Endothelial cell of umbilical vein (primary cell): ENCODE data around the gene RAI2. TPM values are rescaled to one million over a fixed set of nuclear protein-coding genes. Genes with fewer than 3 reads are reported as not detected.

ENCODE experiments used
- BruUV-seq: library from RNA; stranded (reverse); fragments of 400-500 nt; replicated peaks from 2 replicates; lab custom pipeline; 2021; lab: Mats Ljungman, UMichigan
- CTCF ChIA-PET: fragments of 300-600, 350-600 bp; sonication (Branson Sonifier 250); formaldehyde crosslinking; loops from one replicate; lab custom pipeline; 2021; ENCODE audit warnings: antibody characterized with exemption, inconsistent platforms; lab: Charles Lee
- POLR2A ChIA-PET: fragments of 300-600, 350-600 bp; sonication (Branson Sonifier 250); formaldehyde crosslinking; loops from one replicate; lab custom pipeline; 2021; ENCODE audit warnings: antibody characterized with exemption, inconsistent platforms; lab: Charles Lee
- DNase-seq: peaks from one replicate; pipeline ENCODE4 v3.0.0-alpha.2; 2011; ENCODE audit warnings: low read depth, low spot score
- FAIRE-seq: peaks from 2 replicates; lab custom pipeline; 2011; peaks lifted over from hg19 to GRCh38; lab: Jason Lieb, UNC
- H2AFZ ChIP-seq: 2 replicates; pipeline ENCODE4 v1.6.0; 2012; ENCODE audit warnings: low read depth, low read length, control low read depth, inconsistent platforms
- H3K27ac ChIP-seq: 2 replicates; pipeline ENCODE4 v1.5.1; 2011; ENCODE audit warnings: low read depth, mild to moderate bottlenecking, control low read depth, low read length, moderate library complexity; ENCODE audit not compliant: insufficient read depth
- H3K27me3 ChIP-seq, 2 experiments: 2 replicates each; pipeline versions ENCODE4 v1.6.0 to v1.6.1; 2011; ENCODE audit warnings: low read length in 2 of 2, mixed read lengths in 1 of 2; ENCODE audit not compliant: control insufficient read depth in 2 of 2, insufficient read depth in 2 of 2
- H3K36me3 ChIP-seq, 2 experiments: 2 replicates in 1 of 2; 3 replicates in 1 of 2; pipeline ENCODE4 v1.5.1; 2011; ENCODE audit warnings: low read length in 2 of 2, mild to moderate bottlenecking in 1 of 2, moderate library complexity in 1 of 2; ENCODE audit not compliant: control insufficient read depth in 2 of 2, insufficient read depth in 2 of 2; ENCODE audit errors: extremely low read depth in 1 of 2
- H3K4me1 ChIP-seq: 3 replicates; pipeline ENCODE4 v1.5.1; 2011; ENCODE audit warnings: mild to moderate bottlenecking, low read length; ENCODE audit not compliant: control insufficient read depth, insufficient read depth; ENCODE audit errors: extremely low read depth
- H3K4me2 ChIP-seq: 2 replicates; pipeline ENCODE4 v1.6.1; 2011; ENCODE audit warnings: low read length, control low read depth, mixed read lengths; ENCODE audit not compliant: insufficient read depth
- H3K4me3 ChIP-seq, 3 experiments: fragments of 200-600 bp in 1 of 3; sonication (generic), shearing (Covaris generic) in 1 of 3; replicated peaks in 1 of 3; 2 replicates each; pipeline ENCODE4 v1.5.1; 2011 to 2016; ENCODE audit warnings: control low read depth in 3 of 3, low read length in 3 of 3, mild to moderate bottlenecking in 2 of 3, inconsistent platforms in 1 of 3, low read depth in 1 of 3, moderate library complexity in 1 of 3; ENCODE audit not compliant: insufficient read depth in 1 of 3
- H3K79me2 ChIP-seq: 2 replicates; pipeline ENCODE4 v1.6.0; 2012; ENCODE audit warnings: low read length, inconsistent platforms; ENCODE audit not compliant: control insufficient read depth, insufficient read depth
- H3K9ac ChIP-seq: replicated peaks from 2 replicates; pipeline ENCODE3; 2011; ENCODE audit warnings: low read length, control low read depth; ENCODE audit not compliant: insufficient read depth; ENCODE audit errors: extremely low read depth
- H3K9me1 ChIP-seq: replicated peaks from 3 replicates; pipeline ENCODE4 v1.6.0; 2011; ENCODE audit warnings: mild to moderate bottlenecking, low read length; ENCODE audit not compliant: control insufficient read depth, insufficient read depth; ENCODE audit errors: extremely low read depth
- H3K9me3 ChIP-seq: replicated peaks from 2 replicates; pipeline ENCODE4 v1.5.1; 2012; ENCODE audit warnings: low read length, inconsistent platforms; ENCODE audit not compliant: control insufficient read depth, insufficient read depth
- H4K20me1 ChIP-seq: replicated peaks from 2 replicates; pipeline ENCODE3; 2011; ENCODE audit warnings: mild to moderate bottlenecking, low read length; ENCODE audit not compliant: control insufficient read depth, insufficient read depth; ENCODE audit errors: extremely low read depth
- CTCF ChIP-seq, 2 donors: IDR thresholded peaks; 1 replicate in 1 of 2; 2 replicates in 1 of 2; pipeline ENCODE4 v1.5.1; 2011; ENCODE audit warnings: low read length in 2 of 2, mild to moderate bottlenecking in 2 of 2, moderate library complexity in 2 of 2, control low read depth in 1 of 2, inconsistent platforms in 1 of 2, low read depth in 1 of 2; ENCODE audit not compliant: insufficient read depth in 1 of 2; ENCODE audit errors: extremely low read depth in 1 of 2
- EZH2 ChIP-seq: IDR thresholded peaks from 2 replicates; pipeline ENCODE4 v1.6.1; 2012; ENCODE audit warnings: borderline replicate concordance, low read depth, mild to moderate bottlenecking, moderate library complexity, low read length, inconsistent platforms; ENCODE audit not compliant: severe bottlenecking
- FOS ChIP-seq: IDR thresholded peaks from 2 replicates; pipeline ENCODE4 v1.6.1; 2011; ENCODE audit warnings: mild to moderate bottlenecking, low read length, moderate library complexity, borderline replicate concordance; ENCODE audit not compliant: insufficient read depth
- GATA2 ChIP-seq: IDR thresholded peaks from 2 replicates; pipeline ENCODE4 v1.7.0; 2011; ENCODE audit warnings: low read depth, mild to moderate bottlenecking, moderate library complexity, mixed read lengths, low read length; ENCODE audit not compliant: insufficient read length, insufficient read depth
- JUN ChIP-seq: IDR thresholded peaks from 2 replicates; pipeline ENCODE4 v1.6.1; 2011; ENCODE audit warnings: borderline replicate concordance, low read depth; ENCODE audit not compliant: insufficient read length, insufficient read depth
- MAX ChIP-seq: IDR thresholded peaks from 2 replicates; pipeline ENCODE4 v1.6.1; 2011; ENCODE audit not compliant: insufficient read depth, insufficient read length
- MYC ChIP-seq: IDR thresholded peaks from one replicate; pipeline ENCODE4 v1.6.1; 2011; ENCODE audit warnings: mild to moderate bottlenecking, low read depth, low read length
- POLR2AphosphoS5 ChIP-seq: IDR thresholded peaks from 2 replicates; pipeline ENCODE4 v1.6.1; 2012; ENCODE audit warnings: low read depth, mild to moderate bottlenecking, control low read depth, low read length, moderate library complexity; ENCODE audit not compliant: insufficient read depth
- dilution Hi-C: fragments of 300-500 bp; cut with MboI; formaldehyde crosslinking; loops from one replicate; pipeline ENCODE4 v1.15.0; 2019; ENCODE audit warnings: low sequenced_read_pairs; ENCODE audit not compliant: extremely low pct_ligation_motif_present
- intact Hi-C: fragments of 100-400 bp; cut with micrococcal nuclease; formaldehyde crosslinking; loops from one replicate; pipeline ENCODE4 v1.10.0; 2022
- polyA plus RNA-seq, 4 experiments: library from polyadenylated mRNA; depleted of rRNA in 3 of 4; stranded (reverse) in 3 of 4; unstranded in 1 of 4; fragments of >200 nt; gene quantifications; 2 replicates each; pipeline versions ENCODE4 v1.2.1 to v1.2.3, GENCODE V29; 2011 to 2012; ENCODE audit warnings: missing spikeins in 1 of 4
- total RNA-seq: library from RNA; stranded (reverse); gene quantifications from 2 replicates; pipeline ENCODE4 v1.2.3, GENCODE V29; 2021

Gene RAI2
- total and polyA plus RNA-seq, 2 donors (not counting 3 experiments of a cell fraction or from before 2014, with no cell fraction given), result 0.19 to 0.91 TPM

DNA sequence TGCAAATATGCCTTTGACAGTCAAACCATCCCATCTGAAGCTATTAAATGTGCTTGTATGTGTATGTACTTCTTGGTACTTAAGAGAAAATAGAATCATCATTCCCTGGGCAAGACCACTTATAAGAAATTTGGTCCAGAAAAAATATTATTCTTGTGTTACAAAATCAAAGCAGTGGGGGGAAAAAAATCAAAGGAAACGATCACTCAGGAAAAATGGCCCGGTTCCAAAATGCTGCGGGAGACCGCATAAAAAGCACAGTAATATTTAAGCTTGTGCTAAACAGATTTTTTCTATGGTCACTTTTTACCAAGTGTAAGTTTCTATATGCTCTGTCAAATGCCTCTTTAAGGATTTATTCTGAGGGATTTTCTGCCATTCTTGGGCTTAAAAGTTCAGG lies 36.1 kb downstream of the RAI2 start:
- ChIA-PET POLR2A (no interaction called here), CTCF (no interaction called here)
- no peak overlapping the region for H3K4me3 ChIP-seq
- no peaks in the 10 kb centered on the region for H3K4me1 ChIP-seq
- no peaks in the 10 kb centered on the region for H3K27me3 ChIP-seq
- no peak overlapping the region for H3K9ac ChIP-seq
- intact Hi-C loops, result no loop called here
- H2AFZ ChIP-seq, result no peak overlapping the region
- no peaks in the 10 kb centered on the region for H3K36me3 ChIP-seq
- no peaks in the 10 kb centered on the region for H3K79me2 ChIP-seq
- dilution Hi-C loops, result no loop called here
- FAIRE-seq (no peak), DNase-seq (no peak)
- no peak for TF ChIP-seq JUN
- no peak for TF ChIP-seq GATA2
- no peak for TF ChIP-seq MAX
- TF ChIP-seq EZH2, result no peak
- TF ChIP-seq FOS, result no peak
- no peak for TF ChIP-seq MYC
- TF ChIP-seq CTCF (IDR thresholded peaks at IDR 0.05; ENCODE audit: extremely low read depth in 1 of 2, insufficient read depth in 1 of 2, low read depth in 1 of 2, low read length in 2 of 2), result no peak
- TF ChIP-seq POLR2AphosphoS5, result no peak
- no peak overlapping the region for H3K27ac ChIP-seq
- no peaks in the 10 kb centered on the region for H3K9me3 ChIP-seq
- H3K9me1 ChIP-seq, result no peaks in the 10 kb centered on the region
- no peaks in the 10 kb centered on the region for H4K20me1 ChIP-seq
- BruUV-seq, result no TSS peak
- no peak overlapping the region for H3K4me2 ChIP-seq
